ENCODE data around the gene SHISA8.

Gene SHISA8

GRCh38 chr22:41939981-41940831, 25.3 kb upstream of the SHISA8 start:
- peaks cover 9% of the 10 kb centered on the region for H3K79me2 ChIP-seq (ENCODE audit: insufficient read depth, low read length)
- H3K4me2 ChIP-seq (ENCODE audit: low read depth, low read length, poor library complexity, severe bottlenecking), result peak overlapping the region; percentile 57

GRCh38 chr22:41936894-41937169, 22.0 kb upstream of the SHISA8 start:
- Histone ChIP-seq H3K27ac (ENCODE audit: low read depth, low read length) (peak overlapping the region; percentile 93), H3K9ac (ENCODE audit: low read length) (peak overlapping the region; percentile 27), H3F3A (ENCODE audit: insufficient read depth) (peaks cover 61% of the 10 kb centered on the region), H3K79me2 (ENCODE audit: insufficient read depth, low read length) (no peaks in the 10 kb centered on the region; the same call in 1 of the 2 replicates), H3K36me3 (ENCODE audit: low read length) (0 out of 2 replicates have a peak, but pooled peaks cover 6% of the 10 kb centered on the region), H2AFZ (ENCODE audit: low read depth, low read length, severe bottlenecking) (no peak overlapping the region), H3K9me2 (replicated peaks; ENCODE audit: insufficient read depth, low read length) (no peaks in the 10 kb centered on the region), H3K4me2 (ENCODE audit: low read depth, low read length, poor library complexity, severe bottlenecking) (peak overlapping the region; percentile 40), H3K4me3 (ENCODE audit: insufficient read depth, low read length, poor library complexity, severe bottlenecking) (no peak overlapping the region), H3K9me3 (ENCODE audit: insufficient read depth, low read length) (no peaks in the 10 kb centered on the region), H3K27me3 (ENCODE audit: low read length) (no peaks in the 10 kb centered on the region), H4K20me1 (ENCODE audit: low read depth, low read length) (no peaks in the 10 kb centered on the region)
- TF ChIP-seq CTCF (IDR thresholded peaks at IDR 0.05; ENCODE audit: insufficient read depth, low read length, poor library complexity, severe bottlenecking), result no peak
- no peak for TF ChIP-seq EZH2phosphoT487 (conservative IDR thresholded peaks at IDR 0.05; ENCODE audit: low read length)

More at GRCh38 chr22:41939981-41940831, 25.3 kb upstream of the SHISA8 start:
- Histone ChIP-seq H4K20me1 (ENCODE audit: low read depth, low read length) (no peaks in the 10 kb centered on the region), H3K27ac (ENCODE audit: low read depth, low read length) (peak overlapping the region; percentile 93), H3K36me3 (ENCODE audit: low read length) (peaks cover 14% of the 10 kb centered on the region), H3F3A (ENCODE audit: insufficient read depth) (peaks cover 77% of the 10 kb centered on the region), H3K4me3 (ENCODE audit: insufficient read depth, low read length, poor library complexity, severe bottlenecking) (peak overlapping the region; percentile 9), H2AFZ (ENCODE audit: low read depth, low read length, severe bottlenecking) (no peak overlapping the region), H3K9me2 (replicated peaks; ENCODE audit: insufficient read depth, low read length) (no peaks in the 10 kb centered on the region), H3K9me3 (ENCODE audit: insufficient read depth, low read length) (no peaks in the 10 kb centered on the region), H3K9ac (ENCODE audit: low read length) (peak overlapping the region; percentile 51), H3K27me3 (ENCODE audit: low read length) (no peaks in the 10 kb centered on the region)
- TF ChIP-seq EZH2phosphoT487 (conservative IDR thresholded peaks at IDR 0.05; ENCODE audit: low read length) (no peak), CTCF (IDR thresholded peaks at IDR 0.05; ENCODE audit: insufficient read depth, low read length, poor library complexity, severe bottlenecking) (no peak)

GRCh38 chr22:41935509-41935908, 20.6 kb upstream of the SHISA8 start:
- Histone ChIP-seq H3K79me2 (ENCODE audit: insufficient read depth, low read length) (no peaks in the 10 kb centered on the region; the same call in 1 of the 2 replicates), H3K9me3 (ENCODE audit: insufficient read depth, low read length) (no peaks in the 10 kb centered on the region), H3K9me2 (replicated peaks; ENCODE audit: insufficient read depth, low read length) (no peaks in the 10 kb centered on the region), H4K20me1 (ENCODE audit: low read depth, low read length) (no peaks in the 10 kb centered on the region), H3K4me2 (ENCODE audit: low read depth, low read length, poor library complexity, severe bottlenecking) (peak overlapping the region; percentile 52), H2AFZ (ENCODE audit: low read depth, low read length, severe bottlenecking) (no peak overlapping the region), H3F3A (ENCODE audit: insufficient read depth) (peaks cover 48% of the 10 kb centered on the region), H3K36me3 (ENCODE audit: low read length) (no peaks in the 10 kb centered on the region), H3K27me3 (ENCODE audit: low read length) (no peaks in the 10 kb centered on the region), H3K4me3 (ENCODE audit: insufficient read depth, low read length, poor library complexity, severe bottlenecking) (no peak overlapping the region), H3K27ac (ENCODE audit: low read depth, low read length) (peak overlapping the region; percentile 93), H3K9ac (ENCODE audit: low read length) (peak overlapping the region; percentile 47)
- TF ChIP-seq CTCF (IDR thresholded peaks at IDR 0.05; ENCODE audit: insufficient read depth, low read length, poor library complexity, severe bottlenecking) (no peak), EZH2phosphoT487 (conservative IDR thresholded peaks at IDR 0.05; ENCODE audit: low read length) (no peak)

Measured in SU-DHL-6 (cell line).